ENCODE results near the gene DYRK4.

DNA sequence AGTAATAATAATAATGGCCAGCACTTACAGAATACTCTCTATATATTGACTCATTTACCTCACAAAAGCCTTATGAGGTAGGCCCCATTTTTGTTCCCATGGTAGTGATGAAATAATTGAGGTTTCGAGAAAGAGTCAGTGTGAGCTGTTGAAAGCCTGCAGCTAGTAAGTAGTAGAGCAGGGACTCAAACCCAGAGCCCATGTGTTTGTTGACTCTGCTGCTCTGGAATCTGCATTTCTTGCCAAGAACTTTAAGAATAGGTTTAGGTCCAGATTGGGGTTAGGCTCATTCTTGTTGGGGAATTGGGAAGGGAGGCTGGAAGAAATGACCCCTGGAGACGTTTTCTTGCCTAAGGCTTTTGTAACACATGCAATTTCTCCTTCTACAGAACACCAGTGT is 27.9 kb downstream of the DYRK4 start:
- TF ChIP-seq, protein P1, sequence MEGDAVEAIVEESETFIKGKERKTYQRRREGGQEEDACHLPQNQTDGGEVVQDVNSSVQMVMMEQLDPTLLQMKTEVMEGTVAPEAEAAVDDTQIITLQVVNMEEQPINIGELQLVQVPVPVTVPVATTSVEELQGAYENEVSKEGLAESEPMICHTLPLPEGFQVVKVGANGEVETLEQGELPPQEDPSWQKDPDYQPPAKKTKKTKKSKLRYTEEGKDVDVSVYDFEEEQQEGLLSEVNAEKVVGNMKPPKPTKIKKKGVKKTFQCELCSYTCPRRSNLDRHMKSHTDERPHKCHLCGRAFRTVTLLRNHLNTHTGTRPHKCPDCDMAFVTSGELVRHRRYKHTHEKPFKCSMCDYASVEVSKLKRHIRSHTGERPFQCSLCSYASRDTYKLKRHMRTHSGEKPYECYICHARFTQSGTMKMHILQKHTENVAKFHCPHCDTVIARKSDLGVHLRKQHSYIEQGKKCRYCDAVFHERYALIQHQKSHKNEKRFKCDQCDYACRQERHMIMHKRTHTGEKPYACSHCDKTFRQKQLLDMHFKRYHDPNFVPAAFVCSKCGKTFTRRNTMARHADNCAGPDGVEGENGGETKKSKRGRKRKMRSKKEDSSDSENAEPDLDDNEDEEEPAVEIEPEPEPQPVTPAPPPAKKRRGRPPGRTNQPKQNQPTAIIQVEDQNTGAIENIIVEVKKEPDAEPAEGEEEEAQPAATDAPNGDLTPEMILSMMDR (optimal IDR thresholded peaks at IDR 0.05 in 1 of 3, IDR thresholded peaks at IDR 0.05 in 1 of 3, conservative IDR thresholded peaks at IDR 0.05 in 1 of 3; ENCODE audit: extremely low read depth in 1 of 3, insufficient read depth in 2 of 3, low read length in 3 of 3), result no peak
- no peak for TF ChIP-seq EZH2 (IDR thresholded peaks at IDR 0.05; ENCODE audit: low read length)
